ENCODE measurements around the gene CALR3.
A peak's percentile ranks its signal among the peaks of the same experiment; 100 is the strongest.
"Not testable (repeated sequence)": the region's sequence is repeated elsewhere in the genome, so short reads cannot be mapped to it uniquely, and the experiment has no call there.

CALR3 gene

GRCh38 chr19:16495982-16496612 lies at the start of gene CALR3, which contains the start of gene C19orf44:
TSS of gene CALR3 (minus strand) at chr19:16496167. CDS start at chr19:16496129, 38 bp downstream.
TSS of gene C19orf44 (plus strand) at chr19:16496394. CDS start at chr19:16500793, 4,399 bp downstream.
- peak; percentile 96 for DNase-seq

GRCh38 chr19:16544473-16545231 lies 48.7 kb upstream of the CALR3 start:
- no peak for DNase-seq

- not testable (repeated sequence) for DNase-seq
Observed at GRCh38 chr19:16543734-16544133, 47.8 kb upstream of the CALR3 start.

GRCh38 chr19:16542910-16543472 lies 47.0 kb upstream of the CALR3 start:
- DNase-seq: no peak

GRCh38 chr19:16542045-16542909 lies 46.3 kb upstream of the CALR3 start, which contains the start of gene CHERP:
TSS of gene CHERP (minus strand) at chr19:16542437. CDS start at chr19:16542378, 59 bp downstream.
- DNase-seq: peak; percentile 89

- no peak for DNase-seq
Observed at GRCh38 chr19:16541526-16542044, 45.6 kb upstream of the CALR3 start.

- no peak for DNase-seq
Observed at GRCh38 chr19:16540948-16541347, 45.0 kb upstream of the CALR3 start.

- no peak for DNase-seq
Observed at GRCh38 chr19:16537111-16537510, 41.1 kb upstream of the CALR3 start.

- no peak for DNase-seq
Observed at GRCh38 chr19:16536130-16536529, 40.2 kb upstream of the CALR3 start.

GRCh38 chr19:16535381-16535780 lies 39.4 kb upstream of the CALR3 start:
- no peak for DNase-seq

- DNase-seq: no peak
Observed at GRCh38 chr19:16532440-16533234, 36.7 kb upstream of the CALR3 start.

GRCh38 chr19:16531380-16531669 lies 35.4 kb upstream of the CALR3 start:
- DNase-seq: no peak

- DNase-seq: no peak
Observed at GRCh38 chr19:16530540-16531379, 34.8 kb upstream of the CALR3 start.

- DNase-seq: no peak
Observed at GRCh38 chr19:16529466-16530144, 33.6 kb upstream of the CALR3 start.

- DNase-seq: no peak
Observed at GRCh38 chr19:16527971-16528521, 32.1 kb upstream of the CALR3 start.

- no peak for DNase-seq
Observed at GRCh38 chr19:16527334-16527935, 31.5 kb upstream of the CALR3 start.

GRCh38 chr19:16525751-16526481 lies 29.9 kb upstream of the CALR3 start:
- DNase-seq: no peak

- DNase-seq: no peak
Observed at GRCh38 chr19:16524991-16525734, 29.2 kb upstream of the CALR3 start.

Data from amniotic stem cell (primary cell).